ENCODE results near the gene RAD51B.

DNA sequence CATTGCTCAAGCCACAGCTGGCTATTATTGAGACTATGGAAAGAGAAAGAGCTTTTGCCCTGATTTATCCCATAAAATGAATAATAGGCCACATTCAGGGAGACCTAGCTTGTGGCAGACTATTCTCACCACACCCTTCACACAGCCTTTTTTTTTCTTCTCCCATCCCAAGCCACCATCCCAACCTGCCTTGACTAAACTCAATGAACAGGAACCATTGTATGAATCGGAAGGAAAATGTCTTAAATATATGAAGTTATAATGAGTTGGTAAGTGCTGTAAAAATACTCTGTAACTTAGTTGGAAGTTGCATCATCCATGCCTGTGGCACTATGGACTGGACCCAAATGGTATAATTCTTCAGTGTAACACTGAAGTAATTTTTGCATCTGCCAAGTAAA is 338.4 kb downstream of the RAD51B start:
- TF ChIP-seq, protein P1, sequence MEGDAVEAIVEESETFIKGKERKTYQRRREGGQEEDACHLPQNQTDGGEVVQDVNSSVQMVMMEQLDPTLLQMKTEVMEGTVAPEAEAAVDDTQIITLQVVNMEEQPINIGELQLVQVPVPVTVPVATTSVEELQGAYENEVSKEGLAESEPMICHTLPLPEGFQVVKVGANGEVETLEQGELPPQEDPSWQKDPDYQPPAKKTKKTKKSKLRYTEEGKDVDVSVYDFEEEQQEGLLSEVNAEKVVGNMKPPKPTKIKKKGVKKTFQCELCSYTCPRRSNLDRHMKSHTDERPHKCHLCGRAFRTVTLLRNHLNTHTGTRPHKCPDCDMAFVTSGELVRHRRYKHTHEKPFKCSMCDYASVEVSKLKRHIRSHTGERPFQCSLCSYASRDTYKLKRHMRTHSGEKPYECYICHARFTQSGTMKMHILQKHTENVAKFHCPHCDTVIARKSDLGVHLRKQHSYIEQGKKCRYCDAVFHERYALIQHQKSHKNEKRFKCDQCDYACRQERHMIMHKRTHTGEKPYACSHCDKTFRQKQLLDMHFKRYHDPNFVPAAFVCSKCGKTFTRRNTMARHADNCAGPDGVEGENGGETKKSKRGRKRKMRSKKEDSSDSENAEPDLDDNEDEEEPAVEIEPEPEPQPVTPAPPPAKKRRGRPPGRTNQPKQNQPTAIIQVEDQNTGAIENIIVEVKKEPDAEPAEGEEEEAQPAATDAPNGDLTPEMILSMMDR (optimal IDR thresholded peaks at IDR 0.05 in 1 of 3, IDR thresholded peaks at IDR 0.05 in 1 of 3, conservative IDR thresholded peaks at IDR 0.05 in 1 of 3; ENCODE audit: extremely low read depth in 1 of 3, insufficient read depth in 2 of 3, low read length in 3 of 3): no peak
- TF ChIP-seq EZH2 (IDR thresholded peaks at IDR 0.05; ENCODE audit: low read length): no peak

All from keratinocyte (primary cell).